ENCODE measurements around the gene DHRS3.
"Not testable (repeated sequence)": the region's sequence is repeated elsewhere in the genome, so short reads cannot be mapped to it uniquely, and the experiment has no call there.

DHRS3 gene

DNA sequence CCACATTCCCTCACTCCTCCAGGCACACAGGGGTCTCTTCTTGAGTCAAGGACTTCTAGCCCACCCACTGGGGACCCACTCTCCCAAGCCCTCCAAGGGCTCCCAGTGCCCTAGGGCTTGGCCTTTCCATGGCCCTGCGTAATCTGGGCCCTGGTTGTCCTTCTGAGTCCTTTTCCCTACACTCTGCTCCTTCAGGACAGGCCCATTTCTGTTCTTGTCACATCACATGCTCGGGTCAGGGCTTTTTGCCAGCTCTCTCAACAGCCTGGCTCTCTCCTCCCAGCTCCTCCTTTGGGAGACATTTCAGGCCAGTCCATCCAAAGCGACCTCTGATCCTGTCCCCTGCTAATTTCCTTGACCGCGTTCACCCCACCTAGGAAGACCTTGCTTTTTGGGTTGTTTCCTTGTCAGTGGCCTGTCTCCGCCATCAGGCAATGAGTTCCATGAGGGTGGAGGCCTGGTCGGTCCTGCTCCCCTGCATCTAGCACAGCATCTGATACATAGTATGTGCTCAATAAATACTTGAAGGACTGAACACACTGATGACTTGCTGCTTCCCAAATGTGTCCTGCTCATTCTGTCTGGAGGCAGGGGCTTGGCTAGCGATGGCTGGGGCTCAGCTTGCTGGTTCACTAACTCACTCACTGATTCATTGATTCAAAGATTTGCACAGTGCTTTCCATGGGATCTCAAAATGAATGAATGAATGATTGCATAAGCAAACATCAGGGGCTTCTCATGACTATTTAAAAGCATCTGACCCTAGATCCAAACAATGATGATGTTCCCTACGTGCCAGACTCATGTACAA, 44.8 kb downstream of the DHRS3 start:
- DNase-seq, result no peak

DNA sequence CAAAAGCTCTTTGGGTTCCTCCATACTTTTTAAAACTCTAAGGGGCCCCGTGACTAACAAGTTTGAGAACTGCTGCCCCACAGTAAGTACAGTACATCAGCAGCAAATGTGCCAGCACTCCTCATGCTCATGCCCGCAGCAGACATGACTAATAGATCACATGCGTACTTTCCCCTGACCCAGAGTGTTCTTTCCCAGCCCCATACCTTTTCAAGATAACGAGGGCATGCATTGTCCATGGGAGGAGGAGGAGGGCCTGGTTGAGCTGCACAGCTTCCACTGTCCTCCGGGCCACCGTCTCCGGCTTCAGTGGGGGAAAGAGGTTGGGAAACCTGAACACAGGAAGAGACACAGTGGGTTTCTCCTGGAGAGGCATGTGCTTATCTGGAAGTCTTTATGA, 45.5 kb downstream of the DHRS3 start:
- no peak for DNase-seq

DNA sequence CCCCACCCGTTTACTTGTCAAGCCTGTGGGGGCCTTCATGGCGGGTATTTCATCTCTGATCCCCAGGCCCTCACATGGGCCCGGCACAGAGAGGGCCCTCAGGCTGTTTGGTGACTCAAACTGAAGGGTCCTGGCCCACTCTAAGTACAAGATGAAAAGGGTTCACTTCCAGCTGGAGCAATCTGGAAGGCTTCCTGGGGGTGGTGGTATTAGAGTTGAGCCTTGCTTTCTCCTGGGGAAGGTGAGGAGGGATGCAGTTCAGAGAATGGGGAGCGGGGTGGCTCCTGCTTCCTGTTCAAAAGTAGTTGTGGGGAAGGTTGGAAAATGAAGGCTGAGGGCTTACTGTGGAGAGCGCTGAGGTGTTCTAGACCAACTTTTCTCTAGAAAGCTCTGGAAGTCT, 47.7 kb downstream of the DHRS3 start:
- no peak for DNase-seq

DNA sequence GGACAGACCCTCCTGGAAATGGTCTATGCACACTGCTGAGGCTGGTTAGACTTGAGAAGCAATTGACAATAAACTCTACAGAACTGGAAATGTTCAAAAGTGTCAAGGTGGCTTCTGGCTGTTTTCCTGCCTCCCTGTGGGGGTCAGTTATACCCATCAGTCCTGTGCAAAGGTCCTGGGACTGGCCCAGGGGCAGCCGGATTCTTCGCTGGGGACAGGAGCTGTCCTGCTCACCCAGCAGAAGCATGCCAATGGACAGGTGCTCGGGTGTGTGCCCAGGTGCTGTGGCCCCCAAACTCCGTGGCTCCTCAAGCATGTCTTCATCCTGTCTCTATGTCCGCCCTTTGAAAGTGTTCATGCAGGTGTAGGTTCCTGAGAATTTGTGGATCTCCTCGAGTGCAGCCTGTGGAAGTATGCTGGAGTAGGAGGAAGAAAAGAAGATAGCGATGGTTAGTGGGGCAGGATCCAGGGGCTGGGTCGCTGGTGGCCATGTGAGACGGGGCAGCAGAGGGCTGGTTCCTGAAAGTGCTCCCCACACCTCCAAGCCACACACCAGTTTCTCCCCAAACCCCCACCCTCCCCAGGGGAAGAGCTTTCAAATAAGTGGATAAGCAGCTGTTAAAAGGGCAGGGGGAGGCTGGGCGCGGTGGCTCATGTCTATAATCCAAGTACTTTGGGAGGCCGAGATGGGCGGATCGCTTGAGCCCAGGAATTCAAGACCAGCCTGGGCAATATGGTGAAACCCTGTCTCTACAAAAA, 49.8 kb downstream of the DHRS3 start:
- DNase-seq, result no peak

DNA sequence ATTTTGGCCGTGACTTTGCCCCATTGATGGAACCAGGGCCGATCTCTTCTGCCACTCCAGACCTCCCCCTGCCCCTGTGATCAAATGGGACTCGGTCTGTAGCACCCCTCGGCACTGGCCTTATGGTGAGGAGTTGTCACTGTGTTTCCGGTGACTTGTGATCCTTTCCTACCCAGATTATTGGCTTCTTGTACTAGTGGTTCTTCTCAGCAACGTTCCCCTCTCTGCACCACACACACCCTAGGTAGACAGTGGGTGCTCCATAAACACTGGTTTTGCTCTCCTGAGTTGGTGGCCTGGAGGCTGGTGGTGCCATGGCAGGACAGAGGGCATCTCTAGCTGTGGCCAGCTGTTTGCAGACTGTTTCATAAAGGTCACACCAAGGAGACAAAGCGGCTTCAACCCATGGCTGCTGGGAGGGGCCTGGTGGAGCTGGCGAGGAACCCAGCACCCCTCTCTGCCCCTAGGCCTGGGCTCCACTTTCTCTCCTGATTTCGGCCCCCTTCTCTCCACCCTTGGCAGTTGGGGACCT, 50.7 kb downstream of the DHRS3 start:
- DNase-seq, result no peak

DNA sequence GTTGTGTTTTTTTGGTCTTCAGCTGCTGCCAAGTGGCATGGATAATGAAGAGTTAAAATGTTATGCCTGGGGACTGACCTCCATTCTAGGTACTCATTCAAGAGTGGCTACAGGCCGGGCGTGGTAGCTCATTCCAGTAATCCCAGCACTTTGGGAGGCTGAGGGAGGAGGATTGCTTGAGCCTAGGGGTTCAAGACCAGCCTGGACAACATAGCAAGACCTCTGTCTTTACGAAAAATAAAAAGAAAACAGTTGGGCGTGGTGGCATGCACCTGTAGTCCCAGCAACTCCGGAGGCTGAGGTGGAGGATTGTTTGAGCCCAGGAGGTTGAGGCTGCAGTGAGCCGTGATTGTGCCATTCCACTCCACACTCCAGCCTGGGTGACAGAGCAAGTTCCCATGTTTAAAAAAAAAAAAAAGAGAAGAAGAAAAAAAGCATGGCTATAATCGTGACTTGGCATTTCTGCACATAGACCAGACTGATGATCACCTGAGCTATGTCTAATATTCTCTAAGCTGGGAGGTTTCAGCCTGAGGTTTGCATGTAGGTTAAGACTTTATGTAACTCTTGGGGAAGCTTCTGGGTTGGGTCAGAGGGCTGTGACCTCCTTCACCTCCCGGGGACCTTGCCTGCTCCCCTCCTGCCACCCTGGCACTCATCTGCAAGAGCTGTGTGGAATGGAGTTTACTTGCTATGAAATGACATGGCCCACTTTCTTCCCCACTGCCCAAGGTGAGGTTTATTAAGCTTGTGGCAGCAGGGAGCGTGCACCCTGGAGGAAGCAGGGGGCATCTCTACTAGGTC, 51.3 kb downstream of the DHRS3 start:
- no peak for DNase-seq

DNA sequence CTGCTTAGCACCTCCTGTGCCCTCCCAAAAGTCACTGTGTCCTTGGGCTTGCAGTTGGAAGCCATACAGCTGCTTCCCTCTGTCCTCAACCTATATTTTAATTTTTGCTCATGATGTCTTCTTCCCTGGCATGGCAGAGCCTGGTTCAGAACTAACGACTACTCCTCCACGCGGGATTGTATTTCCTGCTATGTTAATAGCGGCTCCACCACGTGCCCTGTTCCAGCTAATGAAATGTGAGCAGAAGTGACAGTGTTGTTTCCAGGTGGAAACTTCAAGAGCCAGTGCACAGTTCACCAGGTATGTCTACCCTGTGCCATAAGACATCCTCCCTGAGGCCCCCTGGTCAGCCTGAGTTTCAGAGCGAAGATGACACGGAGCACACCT, 52.1 kb downstream of the DHRS3 start:
- DNase-seq, result no peak

DNA sequence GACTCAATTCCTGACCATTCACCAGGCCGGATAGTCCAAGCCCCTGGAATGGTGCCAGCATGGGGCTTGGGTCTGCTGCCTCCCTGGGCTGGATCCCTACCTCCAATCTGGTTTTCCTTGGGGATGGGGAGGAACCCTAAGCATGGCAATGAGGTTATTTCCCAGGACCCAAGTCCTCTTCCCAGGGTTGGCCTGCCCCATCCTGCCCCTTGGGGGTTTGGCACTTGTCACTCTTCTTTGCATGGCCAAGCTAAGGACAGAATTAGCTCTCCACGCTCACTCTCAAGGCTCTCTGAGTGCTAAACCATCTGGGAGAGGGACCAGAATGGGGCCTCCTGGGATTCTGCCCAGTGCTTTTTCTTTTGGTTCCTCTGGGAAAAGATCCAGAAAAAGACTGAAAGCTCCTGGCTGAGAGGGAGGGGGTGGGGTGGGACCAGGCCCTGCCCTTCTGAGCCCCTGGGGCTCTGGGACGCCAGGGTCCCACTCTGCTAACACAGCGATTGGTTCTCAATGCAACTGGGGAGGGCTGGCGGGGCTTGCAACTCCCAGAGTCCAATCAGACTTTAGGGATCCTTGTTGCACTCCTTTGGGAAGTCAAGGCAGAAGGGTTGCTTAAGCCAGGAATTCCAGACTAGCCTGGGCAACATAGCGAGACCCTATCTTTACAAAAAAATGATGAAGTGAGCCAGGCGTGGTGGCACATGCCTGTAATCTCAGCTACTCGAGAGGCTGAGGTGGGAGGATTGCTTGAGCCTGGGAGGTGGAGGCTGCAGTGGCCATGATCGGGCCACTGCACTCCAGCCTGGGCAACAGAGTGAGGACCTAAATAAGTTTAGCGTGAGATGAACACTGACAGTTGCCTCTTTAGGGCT, 52.7 kb downstream of the DHRS3 start:
- no peak for DNase-seq

DNA sequence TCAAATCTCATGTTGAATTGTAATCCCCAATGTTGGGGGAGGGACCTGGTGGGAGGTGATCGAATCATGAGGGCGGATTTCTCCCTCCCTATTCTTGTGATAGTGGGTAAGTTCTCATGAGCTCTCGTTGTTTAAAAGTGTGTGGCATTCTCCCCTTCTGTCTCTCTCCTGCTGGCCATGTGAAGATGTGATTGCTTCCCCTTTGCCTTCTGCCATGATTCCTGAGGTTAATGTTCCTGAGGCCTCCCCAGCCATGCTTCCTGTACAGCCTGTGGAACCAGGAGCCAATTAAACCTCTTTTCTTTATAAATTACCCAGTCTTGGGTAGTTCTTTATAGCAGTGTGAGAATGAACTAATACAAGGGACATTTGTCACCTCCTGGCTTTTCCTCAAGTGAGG, 53.8 kb downstream of the DHRS3 start:
- not testable (repeated sequence) for DNase-seq

DNA sequence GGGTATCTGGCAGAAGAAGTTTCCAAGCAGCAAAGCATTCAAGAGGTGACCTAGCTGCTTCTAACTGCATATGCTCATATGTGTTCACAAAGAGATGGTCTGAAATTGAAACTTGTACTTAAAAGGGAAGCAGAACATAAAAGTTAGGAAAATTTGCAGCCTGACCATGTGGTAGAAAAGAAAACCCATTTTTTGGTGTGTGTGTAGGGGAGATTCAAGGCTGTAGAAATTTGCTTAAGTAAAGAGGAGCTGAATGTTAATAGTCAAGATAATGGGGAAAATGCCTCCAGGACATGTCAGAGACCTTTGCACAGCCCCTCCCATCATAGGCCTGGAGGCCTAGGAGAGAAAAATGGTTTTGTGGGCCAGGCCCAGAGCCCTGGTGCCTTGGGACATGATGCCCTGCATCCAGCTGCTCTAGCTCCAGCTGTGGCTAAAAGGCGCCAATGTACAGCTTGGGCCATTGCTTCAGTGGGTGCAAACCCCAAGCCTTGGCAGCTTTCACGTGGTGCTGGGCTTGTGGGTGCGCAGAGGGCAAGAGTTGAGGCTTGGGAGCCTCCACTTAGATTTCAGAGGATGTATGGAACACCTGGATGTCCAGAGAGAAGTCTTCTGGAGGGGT, 54.9 kb downstream of the DHRS3 start:
- no peak for DNase-seq

DNA sequence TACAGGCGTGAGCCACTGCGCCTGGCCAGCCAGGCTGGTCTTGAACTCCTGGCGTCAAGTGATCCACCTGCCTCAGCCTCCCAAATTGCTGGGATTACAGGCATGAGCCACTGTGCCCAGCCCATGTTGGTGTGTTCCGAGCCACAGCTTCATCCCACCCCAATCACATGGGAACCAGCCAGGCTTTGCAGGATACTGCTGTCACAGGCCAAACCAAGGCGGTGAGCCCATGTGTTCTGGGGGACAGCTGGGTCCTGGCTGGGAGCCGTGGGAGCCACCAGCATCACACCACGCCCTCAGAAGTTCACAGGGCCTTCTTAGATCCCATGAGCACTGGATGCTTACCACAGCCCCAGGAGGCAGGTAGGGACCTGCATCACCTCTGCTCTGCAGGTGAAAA, 56.9 kb downstream of the DHRS3 start:
- no peak for DNase-seq

DNA sequence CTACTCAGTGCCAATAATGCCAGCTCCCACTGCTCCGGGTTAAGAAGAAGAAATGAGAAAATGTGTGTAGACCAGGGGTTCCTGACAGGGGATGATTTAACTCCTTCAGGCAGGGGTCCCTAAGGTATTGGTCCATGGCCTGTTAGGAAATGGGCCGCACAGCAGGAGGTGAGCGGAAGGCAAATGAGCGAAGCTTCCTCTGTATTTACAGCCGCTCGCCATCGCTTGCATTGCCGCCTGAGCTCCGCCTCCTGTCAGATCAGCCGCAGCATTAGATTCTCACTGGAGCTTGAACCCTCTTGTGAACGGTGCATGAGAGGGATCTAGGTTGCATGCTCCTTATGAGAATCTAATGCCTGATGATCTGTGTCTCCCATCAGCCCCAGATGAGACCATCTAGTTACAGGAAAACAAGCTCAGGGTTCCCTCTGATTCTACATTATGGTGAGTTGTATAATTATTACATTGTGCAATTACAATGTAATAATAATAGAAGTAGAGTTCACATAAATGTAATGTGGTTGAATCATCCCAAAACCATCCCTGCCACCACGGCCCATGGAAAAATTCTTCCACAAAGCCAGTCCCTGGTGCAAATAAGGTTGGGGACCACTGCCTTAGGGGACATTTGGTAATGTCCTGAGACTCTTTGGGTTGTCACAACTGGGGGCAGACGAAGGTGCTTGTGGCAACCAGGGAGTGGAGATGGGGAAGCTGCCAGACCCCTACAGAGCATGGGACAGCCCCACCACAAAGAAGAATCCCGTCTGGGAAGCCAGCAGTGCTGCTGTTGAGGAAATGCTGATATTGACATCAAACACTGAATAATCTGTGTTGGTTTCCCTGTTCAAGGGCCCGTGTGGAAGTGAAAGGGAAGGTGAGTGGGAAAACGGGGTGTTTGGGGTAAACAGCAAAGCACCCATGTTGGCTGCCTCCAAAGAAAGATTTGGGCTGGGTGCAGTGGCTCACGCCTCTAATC, 60.8 kb downstream of the DHRS3 start:
- no peak for DNase-seq

DNA sequence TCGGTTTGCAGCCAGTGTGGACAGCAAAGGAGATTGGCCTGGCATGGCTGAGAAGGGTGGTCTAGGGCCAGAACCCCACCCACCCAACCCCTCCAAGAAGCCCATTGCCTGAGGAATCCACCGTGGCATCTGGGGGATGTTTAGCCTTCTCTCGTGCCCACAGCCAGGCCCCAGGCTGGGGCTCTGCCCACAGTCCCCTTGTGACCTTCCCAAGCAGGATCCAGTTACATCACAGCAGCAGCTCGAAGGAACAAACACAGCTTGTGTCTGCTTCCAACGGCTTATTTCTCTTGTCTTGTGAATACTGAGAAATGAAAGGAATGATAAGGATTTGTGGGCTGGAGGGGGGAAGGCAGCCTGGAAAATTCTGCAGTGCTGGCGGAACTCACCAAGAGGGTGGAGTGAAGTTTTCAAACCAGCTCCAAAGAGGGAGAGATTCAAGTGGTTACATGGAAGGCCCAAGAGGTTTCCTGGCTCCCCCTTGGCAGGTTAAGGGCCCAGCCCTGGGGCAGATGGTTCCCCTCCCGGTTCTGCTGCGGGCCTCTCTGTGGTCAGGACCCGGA, 61.6 kb downstream of the DHRS3 start:
- DNase-seq, result no peak

DNA sequence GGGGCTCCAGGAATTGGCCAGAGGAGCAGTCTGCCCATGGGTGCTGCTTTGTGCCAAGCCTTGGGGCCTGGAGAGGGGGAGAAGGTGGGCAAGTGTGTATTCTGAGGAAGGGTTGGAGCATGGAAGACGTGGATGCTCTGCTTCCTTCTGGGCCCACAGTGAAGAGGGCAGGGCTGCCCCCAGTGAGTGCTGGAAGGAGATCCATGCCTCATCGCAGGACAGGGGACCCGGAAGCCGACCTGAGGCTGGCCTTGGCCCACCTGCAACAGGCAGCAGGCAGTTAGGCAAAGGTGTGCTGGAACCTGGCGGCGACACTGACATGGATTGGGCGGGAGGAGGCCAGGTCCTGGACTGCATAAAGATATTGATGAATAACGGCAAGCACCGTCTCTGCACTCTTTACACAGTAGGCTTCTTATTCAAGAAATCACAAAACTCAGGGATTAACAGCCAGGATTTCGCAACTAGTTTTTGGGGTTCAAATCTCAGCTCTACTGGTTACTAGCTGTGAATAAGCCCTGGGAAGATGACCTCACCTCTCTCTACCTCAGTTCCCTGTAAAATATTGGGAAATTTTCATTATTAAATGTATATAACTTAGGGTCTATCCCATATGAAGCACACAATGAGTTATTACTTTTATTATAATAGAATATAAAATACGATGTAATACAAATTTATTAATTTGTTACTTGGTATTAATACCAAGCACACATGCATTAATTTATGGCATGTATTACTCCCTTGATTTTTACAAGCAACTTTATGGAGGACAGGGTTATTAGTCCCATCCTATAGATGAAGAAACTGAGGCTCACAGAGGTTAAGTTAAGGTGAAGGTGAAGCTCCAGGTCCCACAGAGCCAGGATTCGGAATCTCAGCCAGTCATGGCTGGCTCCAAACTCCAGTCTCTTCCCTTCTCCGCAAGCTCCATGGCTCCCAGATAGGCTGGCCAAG, 62.3 kb downstream of the DHRS3 start:
- DNase-seq, result no peak

DNA sequence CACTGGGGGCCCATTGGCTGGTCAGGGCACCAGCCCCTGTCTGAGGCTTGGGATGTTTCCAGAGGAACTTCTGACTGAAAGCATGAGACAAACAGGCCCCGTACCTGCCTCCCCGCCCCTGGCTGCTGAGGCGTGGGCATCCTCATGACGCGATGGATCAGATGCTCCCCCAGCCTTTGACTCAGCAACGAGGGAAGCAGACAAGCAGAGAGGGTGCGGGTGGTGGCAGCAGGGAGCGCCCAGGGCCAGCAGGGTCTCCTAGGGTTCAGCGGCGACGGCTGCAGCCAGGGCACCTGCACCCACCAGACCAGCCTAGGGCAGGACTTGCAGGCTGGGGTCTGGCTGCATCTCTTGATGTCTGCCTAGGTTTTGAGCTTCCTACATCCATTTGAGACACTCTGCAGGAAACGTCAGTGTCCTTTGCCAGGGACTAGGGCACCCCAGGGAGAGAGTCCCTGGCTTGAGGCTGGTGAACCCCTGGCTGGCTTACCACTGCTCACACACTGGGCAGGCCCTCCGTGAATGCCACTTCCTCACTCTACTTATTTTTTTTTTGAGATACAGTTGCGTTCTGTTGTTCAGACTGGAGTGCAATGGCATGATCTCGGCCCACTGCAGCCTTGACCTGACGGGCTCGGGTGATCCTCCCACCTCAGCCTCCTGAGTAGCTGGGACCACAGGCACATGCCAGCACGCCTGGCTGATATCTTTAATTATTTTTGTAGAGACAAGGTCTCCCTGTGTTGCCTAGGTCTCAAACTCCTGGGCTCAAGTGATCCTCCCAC, 63.3 kb downstream of the DHRS3 start:
- DNase-seq, result no peak

DNA sequence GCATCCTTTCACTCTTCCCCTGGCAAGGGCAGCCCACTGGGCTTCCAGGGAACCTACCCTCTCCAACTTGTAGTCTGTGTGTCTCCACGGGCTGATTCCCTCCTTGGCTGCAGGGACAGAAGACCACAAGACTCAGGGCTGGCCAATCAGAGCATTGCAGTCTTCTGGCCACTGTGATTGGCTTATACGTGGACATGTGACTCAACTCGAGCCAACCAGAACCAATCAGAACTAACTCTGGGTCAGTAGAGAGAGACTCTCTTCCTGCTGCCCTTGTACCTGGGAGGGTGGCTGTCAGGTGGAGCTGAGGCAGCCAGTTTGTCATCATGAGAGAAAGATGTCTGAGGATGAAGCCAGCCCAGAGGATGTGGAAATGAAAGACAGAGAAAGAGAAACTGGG, 64.0 kb downstream of the DHRS3 start:
- DNase-seq, result no peak

DNA sequence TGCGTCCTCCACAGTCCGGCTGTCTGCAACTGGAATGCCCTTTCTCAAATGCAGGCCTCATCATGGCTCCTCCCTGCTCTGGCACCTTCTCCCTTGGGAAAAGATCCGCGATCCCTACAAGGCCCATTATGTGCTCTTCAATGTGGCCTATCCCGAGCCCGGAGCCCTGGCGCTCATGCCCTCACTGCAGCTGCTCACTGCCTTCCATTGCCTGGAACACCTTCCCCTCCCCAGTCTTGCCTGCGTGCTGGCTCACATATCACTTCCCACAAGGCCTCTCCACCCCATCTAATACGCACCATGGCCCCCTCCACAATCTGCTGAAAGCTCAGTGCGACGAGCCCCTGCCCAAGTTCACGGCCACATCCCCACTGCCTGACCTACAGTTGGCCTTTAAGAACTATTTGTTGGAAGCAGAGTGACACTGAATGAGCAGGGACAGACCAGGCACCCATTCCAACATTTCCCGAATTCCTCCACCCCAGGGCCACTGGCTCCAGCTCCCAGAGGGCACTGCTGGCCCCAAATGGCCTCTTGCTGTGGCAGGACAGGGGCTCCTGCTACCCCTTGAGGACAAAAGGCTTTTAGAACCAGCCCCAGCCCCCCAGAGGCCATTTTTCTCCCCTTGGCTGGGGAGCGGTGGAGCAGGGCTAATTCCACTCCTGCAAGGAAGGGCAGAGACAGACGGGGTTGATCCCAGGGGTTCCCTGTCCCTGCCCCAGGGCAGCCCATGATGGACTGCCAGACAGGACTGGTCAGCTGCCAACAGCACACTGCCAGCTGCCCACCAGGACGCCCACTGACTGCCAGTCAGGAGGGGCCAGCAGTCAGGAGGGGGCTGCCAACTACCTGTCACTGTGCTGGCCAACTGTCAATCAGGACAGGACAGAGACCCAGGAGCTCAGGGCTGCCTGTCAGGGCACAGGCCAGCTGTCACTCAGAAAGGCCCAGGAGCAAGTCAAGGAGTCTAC, 64.8 kb downstream of the DHRS3 start:
- DNase-seq, result no peak
